H54 (cell line): ENCODE results near the gene GSTO2.

Experiments used
- DNase-seq: peaks from one replicate; pipeline ENCODE4 v3.0.0; 2011; ENCODE audit warnings: low spot score, mixed read lengths; ENCODE audit not compliant: insufficient read length
- FAIRE-seq: peaks from 3 replicates; lab custom pipeline; 2011; peaks lifted over from hg19 to GRCh38; lab: Jason Lieb, UNC
- POLR2A ChIP-seq: IDR thresholded peaks from 2 replicates; pipeline ENCODE4 v1.6.1; 2011; ENCODE audit warnings: low read depth, mild to moderate bottlenecking, low read length

Gene GSTO2

GRCh38 chr10:104281694-104282093 is 12.7 kb downstream of the GSTO2 start:
- no peak for DNase-seq
- FAIRE-seq, result no peak
- TF ChIP-seq POLR2A, result no peak

- DNase-seq (no peak), FAIRE-seq (no peak)
- no peak for TF ChIP-seq POLR2A
Observed at GRCh38 chr10:104284846-104285245, 15.9 kb downstream of the GSTO2 start.

DNA sequence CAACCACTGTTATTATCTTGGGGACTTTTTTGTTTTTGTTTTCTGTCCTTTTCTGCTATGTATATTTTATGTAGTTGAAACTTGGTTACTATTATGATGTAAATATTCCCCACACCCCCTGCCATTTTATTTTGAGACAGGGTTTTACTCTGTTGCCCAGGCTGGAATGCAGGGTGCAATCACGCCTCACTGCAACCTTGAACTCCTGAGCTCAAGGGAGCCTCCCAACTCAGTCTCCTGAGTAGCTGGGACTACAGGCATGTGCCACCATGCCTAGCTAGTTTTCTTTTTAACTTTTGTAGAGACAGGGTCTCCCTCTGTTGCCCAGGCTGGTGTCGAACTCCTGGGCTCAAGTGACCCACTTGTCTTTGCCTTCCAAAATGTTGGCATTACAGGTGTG is 18.0 kb downstream of the GSTO2 start:
- DNase-seq, result no peak
- FAIRE-seq, result no peak
- no peak for TF ChIP-seq POLR2A

GRCh38 chr10:104288355-104288754 is 19.4 kb downstream of the GSTO2 start:
- FAIRE-seq (no peak), DNase-seq (no peak)
- no peak for TF ChIP-seq POLR2A

- FAIRE-seq, result peak; percentile 87
- no peak for TF ChIP-seq POLR2A
- peak; percentile 84 for DNase-seq
Observed at GRCh38 chr10:104291439-104291951, 22.5 kb downstream of the GSTO2 start.

GRCh38 chr10:104293011-104293410 is 24.0 kb downstream of the GSTO2 start:
- FAIRE-seq (no peak), DNase-seq (no peak)
- TF ChIP-seq POLR2A, result no peak

DNA sequence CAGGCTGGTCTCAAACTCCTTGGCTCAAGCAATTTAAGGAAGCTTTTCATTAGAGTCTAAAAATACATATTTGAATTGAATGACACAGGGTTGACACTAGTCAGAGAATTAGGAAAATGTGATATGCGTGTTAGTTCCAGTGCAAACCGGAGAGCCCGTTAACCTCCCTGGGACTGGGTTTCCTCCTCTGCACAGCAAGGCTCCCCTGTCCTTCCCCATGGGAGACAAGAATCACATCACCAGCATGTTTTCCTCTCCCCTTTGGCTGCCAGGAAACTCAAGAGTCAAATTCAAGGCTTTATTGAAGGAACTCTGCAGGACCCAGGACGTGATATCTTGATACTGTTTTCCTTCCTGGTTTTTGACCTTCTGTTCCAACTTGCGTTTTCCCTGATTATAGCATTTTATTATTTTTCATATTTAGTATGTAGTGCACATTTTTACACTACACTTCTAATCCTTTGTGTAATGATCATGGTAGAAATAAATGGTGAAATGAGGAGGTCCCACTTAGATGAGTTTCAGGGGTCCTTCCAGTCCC is 24.9 kb downstream of the GSTO2 start:
- no peak for DNase-seq

GRCh38 chr10:104296687-104297436 is 27.9 kb downstream of the GSTO2 start:
- no peak for FAIRE-seq
- no peak for TF ChIP-seq POLR2A
- DNase-seq, result no peak

More for the DNA sequence above, 24.9 kb downstream of the GSTO2 start:
- TF ChIP-seq POLR2A, result no peak
- FAIRE-seq, result no peak

DNA sequence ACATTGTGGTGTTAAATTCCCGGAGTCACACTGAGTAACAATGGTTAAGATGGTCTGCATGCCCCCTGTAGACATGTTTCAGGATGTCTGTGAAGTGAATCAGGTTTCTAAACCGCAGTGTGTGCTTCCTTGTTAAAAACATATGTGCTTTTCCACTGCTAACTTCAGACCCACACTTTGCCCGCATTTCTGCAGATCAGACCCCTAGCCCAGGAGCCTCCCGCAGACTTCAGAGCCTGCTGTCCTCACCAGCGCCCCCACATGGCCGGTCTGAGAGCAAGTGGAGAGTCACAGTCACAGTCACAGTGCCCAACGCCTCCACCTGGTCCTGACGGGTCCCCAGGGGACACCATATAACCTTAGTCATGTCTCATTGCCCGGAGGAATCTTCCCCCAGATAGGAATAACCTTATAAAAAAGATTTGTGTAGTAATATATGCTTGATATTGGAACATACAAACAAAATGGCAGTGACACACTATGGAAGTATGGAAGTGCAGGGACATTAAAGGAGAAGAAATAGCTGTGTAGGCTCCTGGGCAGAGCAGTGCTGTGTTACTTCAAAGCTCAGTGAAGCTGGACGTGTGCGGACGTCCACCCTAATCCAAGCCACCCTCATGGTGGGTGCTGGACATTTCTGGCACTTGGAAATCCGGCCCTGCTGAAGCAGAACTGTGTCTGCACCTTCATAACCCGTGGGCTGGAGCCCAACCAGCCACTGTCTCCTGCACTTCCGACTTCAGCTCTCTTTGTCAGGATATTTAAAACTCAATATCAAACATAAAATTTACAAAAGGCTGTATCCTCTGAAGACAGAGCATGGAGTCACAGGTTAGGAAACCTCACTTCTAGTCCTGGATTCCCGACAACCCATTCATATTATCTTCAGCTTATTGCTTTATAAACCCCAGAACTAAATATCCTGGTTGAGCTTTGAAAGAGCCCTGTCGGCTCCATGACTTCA is 29.0 kb downstream of the GSTO2 start:
- TF ChIP-seq POLR2A, result no peak
- DNase-seq, result no peak
- no peak for FAIRE-seq

- DNase-seq (no peak), FAIRE-seq (no peak)
- TF ChIP-seq POLR2A, result no peak
Observed at GRCh38 chr10:104299031-104299904, 30.3 kb downstream of the GSTO2 start.

- FAIRE-seq (no peak), DNase-seq (peak; percentile 55)
- TF ChIP-seq POLR2A, result no peak
Observed at GRCh38 chr10:104300002-104300735, 31.2 kb downstream of the GSTO2 start.

GRCh38 chr10:104300736-104301292 is 31.8 kb downstream of the GSTO2 start:
- DNase-seq (peak; percentile 73), FAIRE-seq (no peak)
- TF ChIP-seq POLR2A, result 0 out of 2 replicates have a peak, but pooled peaks have one; percentile 34
